Body of pancreas (tissue), 4 donors: ENCODE data around the gene ABCC1. TPM values are rescaled to one million over a fixed set of nuclear protein-coding genes. Genes with fewer than 3 reads are reported as not detected.

ENCODE experiments used
- ATAC-seq: fragments of 150-250 bp; one replicate; pipeline ENCODE4 v1.9.1; 2016
- DNase-seq, 4 donors: peaks; one replicate each; pipeline ENCODE4 v3.0.0-alpha.2; 2019
- H3K27ac ChIP-seq, 4 donors: fragments of 200-600 bp; sonication (generic); 1 replicate in 3 of 4; 2 replicates in 1 of 4; pipeline versions ENCODE4 v1.5.1 to v1.6.1; 2016 to 2019; ENCODE audit warnings: mild to moderate bottlenecking in 1 of 4, mixed read lengths in 1 of 4, moderate library complexity in 1 of 4
- H3K27me3 ChIP-seq, 2 donors: fragments of 200-600 bp; sonication (generic); one replicate each; pipeline ENCODE4 v1.6.0; 2016; ENCODE audit warnings: mild to moderate bottlenecking in 1 of 2
- H3K36me3 ChIP-seq, 2 donors: fragments of 200-600 bp; sonication (generic); replicated peaks in 1 of 2; 2 replicates each; pipeline ENCODE4 v1.5.1; 2016; ENCODE audit warnings: low read depth in 2 of 2; ENCODE audit not compliant: insufficient read depth in 1 of 2
- H3K4me1 ChIP-seq: fragments of 200-600 bp; sonication (generic); one replicate; pipeline ENCODE4 v1.6.0; 2016
- H3K4me3 ChIP-seq, 2 donors: fragments of 200-600 bp; sonication (generic); 1 replicate in 1 of 2; 2 replicates in 1 of 2; pipeline ENCODE4 v1.5.1; 2016 to 2019
- H3K9me3 ChIP-seq, 3 donors: fragments of 200-600 bp; sonication (generic); 1 replicate in 2 of 3; 2 replicates in 1 of 3; pipeline ENCODE4 v1.5.1; 2016
- POLR2A ChIP-seq, 3 donors: fragments of 450-650 bp; IDR thresholded peaks; one replicate each; pipeline ENCODE4 v1.6.1; 2016; ENCODE audit warnings: antibody characterized with exemption in 3 of 3, mild to moderate bottlenecking in 2 of 3
- WGBS, 2 donors: methylation state at CpG; one replicate each; pipeline ENCODE4 v1.1.5; 2017; 5-methylcytosine and 5-hydroxymethylcytosine counted together
- intact Hi-C: fragments of 100-400 bp; cut with DNase I; formaldehyde crosslinking; loops from one replicate; pipeline ENCODE4 v1.15.1; 2023
- total RNA-seq, 2 donors: library from RNA; depleted of rRNA; stranded (reverse); fragments of >200 nt; gene quantifications; one replicate each; pipeline ENCODE4 v1.1.0, GENCODE V29; 2016
- TF ChIP-seq, protein P1 (sequence below), 7 experiments: fragments of 450-650 bp in 4 of 7; fragments of 200-600 bp in 3 of 7; sonication (generic) in 3 of 7; IDR thresholded peaks; one replicate each; pipeline ENCODE4 v1.5.1; 2016 to 2019; ENCODE audit warnings: antibody characterized with exemption in 7 of 7

Gene ABCC1
- total RNA-seq, 2 donors from 2014 or later, result 12.7 to 23.1 TPM

DNA sequence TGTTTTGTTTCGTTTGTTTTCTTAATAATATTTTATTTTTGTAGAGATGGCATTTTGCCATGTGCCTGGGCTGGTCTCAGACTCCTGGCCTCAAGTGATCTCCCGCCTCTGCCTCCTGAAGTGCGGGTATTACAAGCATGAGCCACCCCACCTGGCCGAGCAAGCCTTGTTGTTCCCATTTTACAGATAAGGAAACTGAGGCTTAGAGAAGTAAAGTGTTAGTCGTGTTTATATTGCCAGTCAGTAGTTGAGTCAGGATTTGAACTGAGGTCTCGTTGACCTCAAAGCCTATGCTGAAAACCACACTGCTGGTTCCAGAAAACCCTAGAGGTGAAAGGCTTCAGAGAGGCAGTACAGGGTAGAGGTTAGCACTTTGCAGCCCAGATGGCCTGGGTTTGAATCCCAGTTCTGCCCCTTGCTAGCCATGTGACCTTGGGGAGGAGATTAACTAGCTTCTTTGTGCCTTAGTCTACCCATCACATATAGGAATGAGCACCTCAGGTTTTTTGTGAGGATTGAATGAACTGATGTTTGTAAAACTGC lies 171.8 kb downstream of the ABCC1 start:
- Histone ChIP-seq H3K4me3 (no peak overlapping the region), H3K27ac (no peak overlapping the region), H3K4me1 (no peaks in the 10 kb centered on the region), H3K9me3 (no peaks in the 10 kb centered on the region), H3K27me3 (no peaks in the 10 kb centered on the region), H3K36me3 (peaks cover 0 to 3% of the 10 kb centered on the region in 2 donors)
- no peak for TF ChIP-seq POLR2A (IDR thresholded peaks at IDR 0.05)
- TF ChIP-seq, protein P1, sequence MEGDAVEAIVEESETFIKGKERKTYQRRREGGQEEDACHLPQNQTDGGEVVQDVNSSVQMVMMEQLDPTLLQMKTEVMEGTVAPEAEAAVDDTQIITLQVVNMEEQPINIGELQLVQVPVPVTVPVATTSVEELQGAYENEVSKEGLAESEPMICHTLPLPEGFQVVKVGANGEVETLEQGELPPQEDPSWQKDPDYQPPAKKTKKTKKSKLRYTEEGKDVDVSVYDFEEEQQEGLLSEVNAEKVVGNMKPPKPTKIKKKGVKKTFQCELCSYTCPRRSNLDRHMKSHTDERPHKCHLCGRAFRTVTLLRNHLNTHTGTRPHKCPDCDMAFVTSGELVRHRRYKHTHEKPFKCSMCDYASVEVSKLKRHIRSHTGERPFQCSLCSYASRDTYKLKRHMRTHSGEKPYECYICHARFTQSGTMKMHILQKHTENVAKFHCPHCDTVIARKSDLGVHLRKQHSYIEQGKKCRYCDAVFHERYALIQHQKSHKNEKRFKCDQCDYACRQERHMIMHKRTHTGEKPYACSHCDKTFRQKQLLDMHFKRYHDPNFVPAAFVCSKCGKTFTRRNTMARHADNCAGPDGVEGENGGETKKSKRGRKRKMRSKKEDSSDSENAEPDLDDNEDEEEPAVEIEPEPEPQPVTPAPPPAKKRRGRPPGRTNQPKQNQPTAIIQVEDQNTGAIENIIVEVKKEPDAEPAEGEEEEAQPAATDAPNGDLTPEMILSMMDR (IDR thresholded peaks at IDR 0.05), result no peak
- ATAC-seq (no peak), DNase-seq (no peak)
- WGBS, 2 donors, result 81 to 85% methylated on average over 6 of the region's 6 CpGs
- intact Hi-C loops, result loop anchor here (5.0 to 10.0 kb wide), 2 partner anchors 249 to 356 kb away; no protein-coding TSS in a partner anchor

DNA sequence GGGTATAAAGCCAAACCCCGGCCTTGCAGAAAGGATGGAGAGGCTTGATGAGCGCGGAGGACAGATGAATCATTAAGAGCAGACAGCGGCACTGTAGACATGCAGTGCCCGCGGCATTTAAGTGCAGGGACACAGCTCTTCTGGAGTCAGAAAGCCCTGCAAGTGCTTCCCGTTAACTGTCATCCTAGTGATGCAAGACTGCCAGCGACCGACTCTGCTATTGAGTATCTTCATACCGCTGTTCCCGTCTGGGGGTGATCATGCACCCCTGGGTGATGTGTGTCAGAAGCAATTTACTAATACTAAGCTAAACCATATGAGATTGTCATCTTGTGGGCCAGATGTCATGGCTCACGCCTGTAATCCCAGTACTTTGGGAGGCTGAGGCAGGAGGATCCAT lies 172.8 kb downstream of the ABCC1 start:
- TF ChIP-seq, protein P1 (IDR thresholded peaks at IDR 0.05), result no peak
- no peak for TF ChIP-seq POLR2A (IDR thresholded peaks at IDR 0.05)
- no peak for ATAC-seq
- intact Hi-C loops, result loop anchor here (5.0 to 10.0 kb wide), 2 partner anchors 250 to 357 kb away; no protein-coding TSS in a partner anchor
- no peaks in the 10 kb centered on the region for H3K27me3 ChIP-seq
- no peaks in the 10 kb centered on the region for H3K9me3 ChIP-seq
- 86 to 98% methylated on average over 12 of the region's 12 CpGs for WGBS, 2 donors
- H3K36me3 ChIP-seq, result peaks cover 0 to 3% of the 10 kb centered on the region in 2 donors
- H3K4me3 ChIP-seq, result no peak overlapping the region
- H3K4me1 ChIP-seq, result no peaks in the 10 kb centered on the region
- no peak for DNase-seq
- no peak overlapping the region for H3K27ac ChIP-seq

DNA sequence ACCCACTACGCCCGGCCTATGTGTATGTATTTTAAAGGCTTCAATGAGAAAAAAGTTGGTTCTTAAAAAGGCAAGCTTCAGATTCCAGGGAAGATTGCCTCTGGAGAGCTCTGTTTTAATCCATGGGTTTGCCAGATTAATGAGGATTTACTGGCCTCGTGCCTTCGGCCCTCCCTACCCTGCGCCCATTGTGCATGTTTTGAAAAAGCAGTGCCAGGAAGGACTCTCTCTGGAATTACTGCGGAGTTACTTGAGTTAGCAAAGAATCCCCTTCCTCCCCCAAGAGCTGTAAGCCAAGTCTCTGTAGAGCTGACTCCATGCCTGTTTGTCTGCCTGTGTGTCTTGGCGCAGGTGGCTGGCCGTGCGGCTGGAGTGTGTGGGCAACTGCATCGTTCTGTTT lies 175.0 kb downstream of the ABCC1 start:
- peaks cover 0 to 3% of the 10 kb centered on the region in 2 donors for H3K36me3 ChIP-seq
- no peak overlapping the region for H3K27ac ChIP-seq
- 97% methylated on average over 10 of the region's 10 CpGs for WGBS, 2 donors
- DNase-seq, result no peak
- H3K27me3 ChIP-seq, result no peaks in the 10 kb centered on the region
- no peaks in the 10 kb centered on the region for H3K4me1 ChIP-seq
- TF ChIP-seq, protein P1 (IDR thresholded peaks at IDR 0.05), result no peak
- TF ChIP-seq POLR2A (IDR thresholded peaks at IDR 0.05), result no peak
- no peak for ATAC-seq
- no peak overlapping the region for H3K4me3 ChIP-seq
- no peaks in the 10 kb centered on the region for H3K9me3 ChIP-seq
- intact Hi-C loops, result loop anchor here (5.0 to 10.0 kb wide), 2 partner anchors 252 to 360 kb away; no protein-coding TSS in a partner anchor

DNA sequence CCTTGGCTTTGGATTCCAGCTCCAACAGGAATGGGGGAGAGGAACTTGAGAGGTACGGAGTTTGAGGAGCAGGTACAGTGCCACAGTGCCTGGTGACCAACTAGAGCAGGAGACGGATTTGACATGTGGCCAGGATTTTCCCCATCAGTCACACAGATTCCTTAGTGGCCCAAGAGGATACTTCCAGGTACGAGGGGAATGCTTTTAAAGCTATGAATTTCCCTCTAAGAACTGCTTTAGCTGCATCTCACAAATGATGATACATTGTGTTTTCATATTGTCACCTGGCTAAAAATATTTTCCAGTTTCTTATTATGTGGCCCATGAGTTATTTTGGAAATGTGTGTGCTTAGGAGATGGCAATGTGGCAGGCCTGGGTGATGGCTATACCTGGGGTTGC lies 175.6 kb downstream of the ABCC1 start:
- Histone ChIP-seq H3K4me1 (no peaks in the 10 kb centered on the region), H3K9me3 (no peaks in the 10 kb centered on the region), H3K4me3 (no peak overlapping the region), H3K27me3 (no peaks in the 10 kb centered on the region), H3K36me3 (peaks cover 0 to 3% of the 10 kb centered on the region in 2 donors), H3K27ac (no peak overlapping the region)
- TF ChIP-seq, protein P1 (IDR thresholded peaks at IDR 0.05), result no peak
- no peak for TF ChIP-seq POLR2A (IDR thresholded peaks at IDR 0.05)
- WGBS, 2 donors, result 100% methylated on average over 3 of the region's 3 CpGs
- ATAC-seq (no peak), DNase-seq (no peak)
- intact Hi-C loops, result loop anchor here (5.0 to 10.0 kb wide), 2 partner anchors 253 to 360 kb away; no protein-coding TSS in a partner anchor

DNA sequence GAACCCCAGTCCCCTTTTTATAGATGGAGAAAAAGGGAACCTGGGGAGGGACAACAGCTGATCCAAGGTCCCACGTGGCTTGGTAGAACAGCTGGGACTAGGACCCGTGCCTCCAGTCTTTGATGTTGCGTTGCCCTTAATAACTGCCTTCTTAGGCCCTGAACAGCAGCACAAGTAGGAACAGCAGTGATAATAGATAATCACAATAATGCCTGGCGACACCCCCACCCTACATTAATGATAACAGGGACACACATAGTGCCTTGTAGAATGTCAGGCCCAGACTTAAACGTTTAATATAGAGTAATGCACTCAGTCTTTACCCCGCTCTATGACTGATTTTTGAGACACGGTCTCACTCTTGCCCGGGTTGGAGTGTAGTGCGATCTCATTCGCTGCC lies 177.5 kb downstream of the ABCC1 start:
- no peak overlapping the region for H3K27ac ChIP-seq
- DNase-seq (no peak), ATAC-seq (no peak)
- 77 to 78% methylated on average over 10 of the region's 10 CpGs for WGBS, 2 donors
- no peaks in the 10 kb centered on the region for H3K27me3 ChIP-seq
- H3K36me3 ChIP-seq, result peaks cover 0 to 5% of the 10 kb centered on the region in 2 donors
- no peaks in the 10 kb centered on the region for H3K9me3 ChIP-seq
- no peak overlapping the region for H3K4me3 ChIP-seq
- intact Hi-C loops, result loop anchor here (10.0 kb wide), 1 partner anchor 362 kb away; no protein-coding TSS in a partner anchor
- no peaks in the 10 kb centered on the region for H3K4me1 ChIP-seq
- TF ChIP-seq POLR2A (IDR thresholded peaks at IDR 0.05), result no peak
- TF ChIP-seq, protein P1 (IDR thresholded peaks at IDR 0.05), result no peak
